H1 (cell line): ENCODE data around the gene UBE2M. TPM values are rescaled to one million over a fixed set of nuclear protein-coding genes. Genes with fewer than 3 reads are reported as not detected.

Source experiments
- CTCF ChIA-PET: fragments of 300-600 bp; sonication (Branson Sonifier 250); formaldehyde crosslinking; loops from one replicate; lab custom pipeline; 2021; ENCODE audit not compliant: partially characterized antibody; lab: Charles Lee
- POLR2A ChIA-PET: fragments of 300-600 bp; sonication (Branson Sonifier 250); formaldehyde crosslinking; loops from one replicate; lab custom pipeline; 2021; ENCODE audit warnings: inconsistent platforms; ENCODE audit not compliant: partially characterized antibody; lab: Charles Lee
- DNase-seq, 2 experiments: peaks; one replicate each; pipeline versions ENCODE4 v3.0.0 to v3.0.0-alpha.2; 2010 to 2022; ENCODE audit warnings: low spot score in 2 of 2, low read depth in 1 of 2, mixed read lengths in 1 of 2
- FAIRE-seq: peaks from 2 replicates; lab custom pipeline; 2011; peaks lifted over from hg19 to GRCh38; lab: Jason Lieb, UNC
- H2AFZ ChIP-seq: 2 replicates; pipeline ENCODE4 v1.8.1; 2012; ENCODE audit warnings: low read length, inconsistent platforms
- H2AK5ac ChIP-seq: 2 replicates; pipeline ENCODE4 v1.6.1; 2013; ENCODE audit warnings: low read depth, low read length
- H2BK120ac ChIP-seq: replicated peaks from 2 replicates; pipeline ENCODE3; 2013; ENCODE audit warnings: low read depth, low read length, inconsistent platforms
- H2BK12ac ChIP-seq: 2 replicates; pipeline ENCODE4 v1.6.1; 2013; ENCODE audit warnings: low read depth, low read length
- H2BK15ac ChIP-seq: 2 replicates; pipeline ENCODE4 v1.6.1; 2013; ENCODE audit warnings: low read length
- H2BK20ac ChIP-seq: 2 replicates; pipeline ENCODE4 v1.6.1; 2013; ENCODE audit warnings: low read length
- H2BK5ac ChIP-seq: 2 replicates; pipeline ENCODE4 v1.6.1; 2013; ENCODE audit warnings: low read depth, low read length
- H3K14ac ChIP-seq: 2 replicates; pipeline ENCODE4 v1.6.1; 2013; ENCODE audit warnings: inconsistent platforms; ENCODE audit not compliant: insufficient read length
- H3K18ac ChIP-seq: 2 replicates; pipeline ENCODE4 v1.6.1; 2013; ENCODE audit warnings: low read length; ENCODE audit errors: extremely low read depth
- H3K23ac ChIP-seq: 2 replicates; pipeline ENCODE4 v1.6.1; 2013; ENCODE audit warnings: inconsistent platforms; ENCODE audit not compliant: insufficient read length
- H3K23me2 ChIP-seq: 2 replicates; pipeline ENCODE4 v1.6.1; 2013; ENCODE audit warnings: low read depth, low read length
- H3K27ac ChIP-seq: 2 replicates; pipeline ENCODE4 v1.6.1; 2011; ENCODE audit warnings: low read depth, low read length, inconsistent platforms
- H3K27me3 ChIP-seq, 4 experiments: replicated peaks in 1 of 4; 1 replicate in 1 of 4; 2 replicates in 3 of 4; pipeline versions ENCODE4 v1.6.1 to v1.8.1; 2011 to 2013; ENCODE audit warnings: low read length in 3 of 4, mild to moderate bottlenecking in 3 of 4, inconsistent platforms in 2 of 4, mixed read lengths in 2 of 4, moderate library complexity in 1 of 4; ENCODE audit not compliant: control insufficient read depth in 3 of 4, insufficient read depth in 3 of 4; ENCODE audit errors: extremely low read depth in 1 of 4
- H3K36me3 ChIP-seq, 4 experiments: 2 replicates each; pipeline versions ENCODE4 v1.6.1 to v1.8.1; 2011 to 2013; ENCODE audit warnings: mild to moderate bottlenecking in 4 of 4, low read length in 3 of 4, moderate library complexity in 2 of 4, control low read depth in 1 of 4, inconsistent platforms in 1 of 4; ENCODE audit not compliant: insufficient read depth in 4 of 4, control insufficient read depth in 2 of 4
- H3K4ac ChIP-seq: replicated peaks from 2 replicates; pipeline ENCODE3; 2013; ENCODE audit warnings: low read length, low read depth, mixed read lengths, inconsistent platforms; ENCODE audit not compliant: insufficient read length
- H3K4me1 ChIP-seq, 4 experiments: replicated peaks in 1 of 4; 1 replicate in 1 of 4; 2 replicates in 3 of 4; pipeline versions ENCODE4 v1.6.1 to v1.8.1; 2011 to 2013; ENCODE audit warnings: low read length in 3 of 4, inconsistent platforms in 2 of 4, mixed read lengths in 1 of 4; ENCODE audit not compliant: insufficient read depth in 4 of 4, control insufficient read depth in 3 of 4
- H3K4me2 ChIP-seq, 2 experiments: 2 replicates each; pipeline versions ENCODE4 v1.6.1 to v1.8.1; 2011 to 2013; ENCODE audit warnings: low read depth in 2 of 2, low read length in 2 of 2, control low read depth in 1 of 2, inconsistent platforms in 1 of 2, mild to moderate bottlenecking in 1 of 2; ENCODE audit not compliant: insufficient read depth in 1 of 2
- H3K4me3 ChIP-seq, 4 experiments: fragments of 200-600, 300-600 bp in 1 of 4; sonication (generic), shearing (Covaris generic), sonication (Bioruptor Twin) in 1 of 4; 2 replicates each; pipeline versions ENCODE4 v1.5.1 to v1.8.1; 2011 to 2016; ENCODE audit warnings: low read length in 4 of 4, low read depth in 3 of 4, control low read depth in 2 of 4, inconsistent platforms in 2 of 4, mild to moderate bottlenecking in 2 of 4, mixed read lengths in 1 of 4, moderate library complexity in 1 of 4; ENCODE audit not compliant: insufficient read depth in 2 of 4; ENCODE audit errors: extremely low read depth in 1 of 4
- H3K56ac ChIP-seq: replicated peaks from 2 replicates; pipeline ENCODE3; 2013; ENCODE audit warnings: low read depth, mild to moderate bottlenecking, mixed read lengths, low read length, inconsistent platforms; ENCODE audit not compliant: insufficient read length
- H3K79me1 ChIP-seq: 2 replicates; pipeline ENCODE4 v1.6.1; 2013; ENCODE audit warnings: low read depth, low read length, control low read depth
- H3K79me2 ChIP-seq, 2 experiments: 2 replicates each; pipeline versions ENCODE4 v1.6.1 to v1.8.1; 2012 to 2013; ENCODE audit warnings: low read length in 2 of 2, mild to moderate bottlenecking in 2 of 2, inconsistent platforms in 1 of 2; ENCODE audit not compliant: insufficient read depth in 2 of 2, control insufficient read depth in 1 of 2
- H3K9ac ChIP-seq, 4 experiments: replicated peaks in 1 of 4; 1 replicate in 1 of 4; 2 replicates in 3 of 4; pipeline versions ENCODE4 v1.6.1 to v1.8.1; 2011 to 2013; ENCODE audit warnings: low read depth in 3 of 4, low read length in 3 of 4, control low read depth in 2 of 4, mild to moderate bottlenecking in 2 of 4, moderate library complexity in 2 of 4, inconsistent platforms in 1 of 4; ENCODE audit errors: extremely low read depth in 1 of 4
- H3K9me3 ChIP-seq, 2 experiments: 2 replicates each; pipeline versions ENCODE4 v1.6.1 to v1.8.1; 2012 to 2013; ENCODE audit warnings: mild to moderate bottlenecking in 2 of 2, moderate library complexity in 2 of 2, control low read depth in 1 of 2, inconsistent platforms in 1 of 2, low read depth in 1 of 2, low read length in 1 of 2, mixed read lengths in 1 of 2; ENCODE audit not compliant: insufficient read depth in 2 of 2
- H4K20me1 ChIP-seq, 2 experiments: replicated peaks in 1 of 2; 2 replicates each; pipeline versions ENCODE3 to v1.8.1; 2011 to 2013; ENCODE audit warnings: inconsistent platforms in 2 of 2, low read length in 2 of 2, mild to moderate bottlenecking in 1 of 2; ENCODE audit not compliant: insufficient read depth in 2 of 2, control insufficient read depth in 1 of 2
- H4K5ac ChIP-seq: 2 replicates; pipeline ENCODE4 v1.6.1; 2013; ENCODE audit warnings: low read length, low read depth, mixed read lengths, inconsistent platforms; ENCODE audit not compliant: insufficient read length
- H4K8ac ChIP-seq: 2 replicates; pipeline ENCODE4 v1.8.0; 2013; ENCODE audit warnings: mild to moderate bottlenecking, moderate library complexity, low read length, inconsistent platforms; ENCODE audit not compliant: insufficient read depth; ENCODE audit errors: extremely low read depth
- H4K91ac ChIP-seq: replicated peaks from 2 replicates; pipeline ENCODE3; 2013; ENCODE audit warnings: low read length, mixed read lengths, inconsistent platforms; ENCODE audit not compliant: insufficient read length
- BRCA1 ChIP-seq: IDR thresholded peaks from 2 replicates; pipeline ENCODE4 v1.6.1; 2012; ENCODE audit warnings: low read depth, low read length, improper control_type of control experiment
- FOSL1 ChIP-seq: IDR thresholded peaks from 2 replicates; pipeline ENCODE4 v1.6.1; 2011; ENCODE audit warnings: mild to moderate bottlenecking, low read depth, low read length, moderate library complexity; ENCODE audit not compliant: insufficient read depth
- HDAC6 ChIP-seq: IDR thresholded peaks from one replicate; pipeline ENCODE4 v1.7.1; 2012; ENCODE audit warnings: low read depth, mild to moderate bottlenecking, inconsistent platforms, low read length, moderate library complexity
- NRF1 ChIP-seq: IDR thresholded peaks from 2 replicates; pipeline ENCODE4 v1.6.1; 2011; ENCODE audit warnings: mild to moderate bottlenecking, low read depth, low read length, improper control_type of control experiment
- POU5F1 ChIP-seq: IDR thresholded peaks from 2 replicates; pipeline ENCODE4 v1.6.1; 2011; ENCODE audit warnings: low read depth, mild to moderate bottlenecking, low read length, moderate library complexity
- SAP30 ChIP-seq: fragments of 300-600 bp; sonication (generic); IDR thresholded peaks from 2 replicates; pipeline ENCODE4 v1.7.1; 2012; ENCODE audit warnings: low read length, moderate library complexity, mild to moderate bottlenecking, inconsistent platforms; ENCODE audit not compliant: insufficient read depth, insufficient replicate concordance
- TAF1 ChIP-seq: IDR thresholded peaks from 2 replicates; pipeline ENCODE4 v1.6.1; 2011; ENCODE audit warnings: mild to moderate bottlenecking, low read depth, low read length
- TCF12 ChIP-seq: IDR thresholded peaks from 2 replicates; pipeline ENCODE4 v1.6.1; 2011; ENCODE audit warnings: low read depth, mild to moderate bottlenecking, low read length
- USF2 ChIP-seq: IDR thresholded peaks from 2 replicates; pipeline ENCODE4 v1.6.1; 2011; ENCODE audit warnings: low read length, improper control_type of control experiment
- WGBS, 2 experiments: shearing (Covaris generic) in 1 of 2; methylation state at CpG; one replicate each; pipeline versions ENCODE4 v1.1.6 to v1.1.7; 2013 to 2015; ENCODE audit warnings: low lambda C conversion rate in 2 of 2, mixed read lengths in 2 of 2, inconsistent platforms in 1 of 2, low coverage in 1 of 2, missing lambda C conversion rate in 1 of 2; ENCODE audit not compliant: insufficient replicate concordance in 2 of 2, insufficient coverage in 1 of 2, insufficient read length in 1 of 2; ENCODE audit errors: extremely low coverage in 1 of 2, missing lambda C conversion rate in 1 of 2; 5-methylcytosine and 5-hydroxymethylcytosine counted together
- polyA plus RNA-seq, 7 experiments: library from polyadenylated mRNA; depleted of rRNA in 3 of 7; stranded (reverse) in 5 of 7; unstranded in 2 of 7; fragments of >200 nt in 5 of 7; fragments of 200-250 nt in 2 of 7; gene quantifications; 1 replicate in 5 of 7; 2 replicates in 1 of 7; 4 replicates in 1 of 7; pipeline versions ENCODE4 v1.2.1 to v1.2.3, GENCODE V29; 2011 to 2013; ENCODE audit warnings: missing spikeins in 2 of 7, mixed read lengths in 2 of 7
- total RNA-seq: library from RNA; stranded (reverse); fragmentation: NEBNext Ultra II Directional; extraction: Animal tissue kit (Norgen Biotek cat#: 25700); gene quantifications from 2 replicates; pipeline ENCODE4 v1.2.1, GENCODE V29; 2021

UBE2M gene
- total and polyA plus RNA-seq, 2 of the 8 experiments (the other 6 are each of a cell fraction or from before 2014, with no cell fraction given): 93.8 to 114 TPM

DNA sequence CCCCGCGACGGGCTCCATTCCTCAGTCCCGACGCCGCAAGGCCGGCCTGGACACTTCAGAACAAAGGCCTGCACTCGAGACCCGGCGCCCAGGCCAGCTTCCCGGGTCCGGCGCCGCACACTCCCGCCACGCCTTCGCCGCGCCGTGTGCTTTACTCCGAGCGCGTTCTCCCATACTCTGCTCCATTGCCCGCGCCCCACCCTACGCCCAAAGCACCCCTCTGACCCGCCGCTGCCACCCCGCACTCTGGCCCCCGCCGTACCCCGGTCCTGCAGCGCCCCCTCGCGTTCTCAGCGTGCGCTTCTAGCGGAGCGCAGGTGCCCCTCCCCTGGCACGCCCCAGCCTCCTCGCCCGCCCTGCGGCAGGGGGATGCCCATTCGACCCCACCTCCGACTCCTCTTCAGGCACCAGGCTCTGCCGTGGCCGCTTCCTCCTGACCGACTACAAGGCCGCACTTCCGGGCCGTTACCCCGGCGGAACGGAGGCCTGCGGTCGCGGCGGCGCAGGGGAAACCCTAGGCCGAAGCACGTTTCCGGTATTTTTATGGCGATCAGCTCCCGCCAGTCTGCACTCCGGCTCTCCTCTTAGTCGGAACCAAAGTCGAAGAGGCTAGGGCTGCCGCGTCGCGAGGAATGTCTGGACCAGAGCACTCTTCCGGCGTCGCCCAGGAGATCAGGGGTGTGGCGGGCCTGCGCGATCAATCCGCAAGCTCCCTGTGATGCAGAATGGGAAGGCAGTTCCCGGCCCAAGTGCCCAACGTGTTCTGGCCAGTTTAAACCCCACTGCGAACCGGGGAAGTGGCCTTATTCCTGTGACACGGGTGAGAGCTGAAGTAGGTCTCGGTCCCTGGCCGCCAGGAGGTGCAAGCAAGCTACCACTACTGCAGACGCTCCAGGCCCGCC lies 38.8 kb downstream of the UBE2M start, which contains the start of gene ZBTB45:
TSS of gene ZBTB45 (minus strand) at position 456 of the 902 bp plus-strand sequence. CDS start 2,137 bp downstream, outside the sequence.
- 0 out of 2 replicates have a peak within 1 kb of the TSS, but pooled peaks have one; percentile 88 for H2BK15ac ChIP-seq
- H3K4me3 ChIP-seq: peak within 1 kb of the TSS; percentile 54 to 87 (median 70)
- peak within 1 kb of the TSS; percentile 68; the same call in 1 of the 2 replicates for H2BK12ac ChIP-seq
- peaks cover 3% of the 10 kb centered on the region for H3K79me1 ChIP-seq
- CTCF ChIA-PET: interaction anchor here (0.6 to 5.2 kb wide), 45 partner anchors 9 to 1425 kb away, joined by 3 to 35 read pairs (median 4); partner anchors contain the start of genes CHMP2A, TRIM28, UBE2M and ZNF324B
- H3K4me1 ChIP-seq: peaks cover 0 to 29% (median 16%) of the 10 kb centered on the region in 4 experiments; a peak in 6 of 7 replicates
- H3K79me2 ChIP-seq: peaks cover 0 to 15% of the 10 kb centered on the region in 2 experiments; a peak in 1 of 4 replicates
- POLR2A ChIA-PET: interaction anchor here (0.6 to 21.3 kb wide), 33 partner anchors 9 to 193 kb away, joined by 3 to 650 read pairs (median 4); partner anchors contain the start of genes CHMP2A, RPS5, TRIM28 and UBE2M
- no peak within 1 kb of the TSS for H2BK20ac ChIP-seq
- peak within 1 kb of the TSS; percentile 54 for H3K56ac ChIP-seq
- FAIRE-seq: no peak
- peak within 1 kb of the TSS; percentile 91 for H3K27ac ChIP-seq
- peak within 1 kb of the TSS; percentile 67 for H4K5ac ChIP-seq
- 1% methylated on average over 65 of the region's 87 CpGs; no CpG with 5 or more reads in 1 of the 2 experiments for WGBS, 2 experiments
- peaks cover 0 to 9% (median 2%) of the 10 kb centered on the region in 4 experiments; a peak in 2 of 8 replicates for H3K36me3 ChIP-seq
- H3K4ac ChIP-seq: peak within 1 kb of the TSS; percentile 10
- peak within 1 kb of the TSS; percentile 93 for H3K18ac ChIP-seq
- H4K91ac ChIP-seq: peak within 1 kb of the TSS; percentile 80
- no peaks in the 10 kb centered on the region; a peak in 1 of 7 replicates for H3K27me3 ChIP-seq
- H3K9ac ChIP-seq: peak within 1 kb of the TSS; percentile 79 to 90 (median 87)
- no peak within 1 kb of the TSS for H3K14ac ChIP-seq
- peaks cover 8% of the 10 kb centered on the region for H3K23me2 ChIP-seq
- H2AFZ ChIP-seq: peak within 1 kb of the TSS; percentile 18; the same call in 1 of the 2 replicates
- peak within 1 kb of the TSS; percentile 67 to 85 for H3K4me2 ChIP-seq
- peaks cover 2 to 9% of the 10 kb centered on the region in 2 experiments for H4K20me1 ChIP-seq
- DNase-seq: peak; percentile 91 to 96
- 0 out of 2 replicates have a peak within 1 kb of the TSS, but pooled peaks have one; percentile 86 for H2AK5ac ChIP-seq
- no peaks in the 10 kb centered on the region for H3K9me3 ChIP-seq
- H2BK5ac ChIP-seq: peak within 1 kb of the TSS; percentile 89
- H3K23ac ChIP-seq: no peak within 1 kb of the TSS
- no peak within 1 kb of the TSS for H2BK120ac ChIP-seq
- H4K8ac ChIP-seq: peak within 1 kb of the TSS; percentile 96
- no peak for TF ChIP-seq USF2
- TF ChIP-seq HDAC6: no peak
- TF ChIP-seq BRCA1: peak; percentile 54; the same call in 1 of the 2 replicates
- no peak for TF ChIP-seq TCF12
- no peak for TF ChIP-seq FOSL1
- TF ChIP-seq NRF1: no peak
- TF ChIP-seq POU5F1: no peak
- TF ChIP-seq TAF1: peak; percentile 95
- TF ChIP-seq SAP30: peak; percentile 33
